Myocyte (in vitro differentiated cells): ENCODE data around the gene METTL15. TPM values are rescaled to one million over a fixed set of nuclear protein-coding genes. Genes with fewer than 3 reads are reported as not detected.
"Not testable (repeated sequence)": the region's sequence is repeated elsewhere in the genome, so short reads cannot be mapped to it uniquely, and the experiment has no call there.

Experiments
- DNase-seq: peaks from one replicate; pipeline ENCODE4 v3.0.0-alpha.2; 2012; ENCODE audit warnings: low read depth
- total RNA-seq: library from RNA; depleted of rRNA; stranded (reverse); fragments of >200 nt; gene quantifications from 2 replicates; pipeline ENCODE4 v1.2.3, GENCODE V29; 2014

METTL15 gene
- total RNA-seq, 1 donor from 2014 or later: 20.6 TPM

DNA sequence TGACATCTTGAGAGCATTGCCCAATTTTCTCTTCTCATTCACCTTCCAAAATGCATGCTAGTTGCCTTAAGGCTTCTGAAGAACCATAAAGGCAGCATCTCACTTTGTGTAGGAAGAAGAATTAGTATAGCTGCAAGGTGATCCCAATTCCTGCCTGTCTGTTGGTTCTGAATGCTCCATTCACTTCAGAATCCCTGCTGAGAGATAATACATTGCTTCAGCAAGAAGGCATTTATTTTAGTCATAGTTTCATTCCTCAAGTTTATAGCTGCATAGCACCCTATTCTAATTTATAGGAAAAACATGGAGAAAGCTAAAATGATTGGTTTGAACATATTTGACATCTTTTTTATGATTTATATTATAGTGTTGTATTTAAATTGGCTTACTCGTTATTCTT, 181.3 kb downstream of the METTL15 start:
- DNase-seq: no peak

GRCh38 chr11:28290995-28291394, 182.8 kb downstream of the METTL15 start:
- DNase-seq: not testable (repeated sequence)

DNA sequence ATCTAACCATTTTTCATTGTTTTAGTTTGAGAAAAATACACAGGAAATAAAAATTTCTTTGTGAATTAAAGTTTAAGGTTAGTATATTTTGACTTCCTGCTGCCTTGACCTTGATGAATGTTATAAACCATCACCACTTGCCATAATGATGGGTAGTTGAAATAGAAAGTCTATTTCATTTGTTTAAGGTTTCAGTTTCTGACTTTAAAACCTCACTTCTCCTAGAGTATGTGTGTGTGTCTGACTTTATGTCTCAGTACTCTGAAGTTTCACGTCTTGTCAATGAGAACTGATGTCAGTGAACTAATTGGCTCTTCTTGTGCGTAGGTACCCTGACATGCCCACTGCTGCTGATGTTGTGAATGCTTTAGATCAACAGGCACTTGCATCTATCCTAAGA, 188.2 kb downstream of the METTL15 start:
- no peak for DNase-seq

GRCh38 chr11:28298209-28298608, 190.0 kb downstream of the METTL15 start:
- no peak for DNase-seq

DNA sequence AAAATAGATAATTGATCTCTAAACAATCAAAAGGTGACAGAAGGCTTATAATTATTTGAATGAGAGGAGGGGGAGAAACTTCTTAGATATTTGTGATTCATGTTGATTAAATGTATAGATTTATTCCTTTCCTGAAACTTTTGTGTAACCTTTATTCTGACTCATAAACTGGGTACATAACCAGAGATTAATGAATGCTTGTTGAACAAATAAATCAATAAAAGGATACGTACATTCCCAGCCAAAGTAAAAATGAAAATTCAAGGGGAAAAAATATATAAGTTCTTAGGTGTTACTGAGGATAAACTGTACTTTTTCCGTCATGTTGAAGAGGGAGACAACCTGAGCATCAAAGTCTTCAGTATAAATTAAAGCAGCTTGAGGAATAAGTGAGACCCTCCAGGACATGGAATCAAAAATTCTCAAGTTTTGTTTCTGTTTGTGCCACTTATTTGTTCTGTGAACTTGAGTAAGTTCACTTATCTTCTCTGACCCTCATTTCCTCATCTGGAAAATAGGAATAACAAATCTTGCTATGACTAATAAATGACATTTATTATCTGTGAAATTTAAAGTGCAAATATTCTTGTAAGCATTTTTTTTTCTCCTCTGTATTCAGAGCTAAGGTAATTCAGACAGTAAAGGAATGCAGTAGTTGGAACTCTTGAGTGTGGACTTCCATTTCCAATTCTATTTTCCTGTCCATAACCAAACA, 195.4 kb downstream of the METTL15 start:
- DNase-seq: no peak

DNA sequence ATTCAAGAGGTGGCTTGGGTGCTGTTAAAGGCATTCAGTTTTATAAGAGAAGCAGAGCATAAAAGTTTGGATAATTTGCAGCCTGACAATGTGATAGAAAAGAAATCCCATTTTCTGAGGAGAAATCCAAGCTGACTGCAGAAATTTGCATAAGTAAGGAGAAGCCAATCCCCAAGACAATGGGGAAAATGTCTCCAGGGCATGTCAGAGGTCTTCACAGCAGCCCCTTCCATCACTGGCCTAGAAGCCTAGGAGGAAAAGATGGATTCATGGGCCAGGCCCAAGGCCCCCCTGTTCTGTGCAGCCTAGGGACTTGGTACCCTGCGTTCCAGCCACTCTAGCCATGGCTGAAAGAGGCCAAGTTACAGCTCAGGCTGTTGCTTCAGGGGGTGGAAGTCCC, 207.3 kb downstream of the METTL15 start:
- no peak for DNase-seq

GRCh38 chr11:28318871-28319270, 210.7 kb downstream of the METTL15 start:
- peak; percentile 31 for DNase-seq

DNA sequence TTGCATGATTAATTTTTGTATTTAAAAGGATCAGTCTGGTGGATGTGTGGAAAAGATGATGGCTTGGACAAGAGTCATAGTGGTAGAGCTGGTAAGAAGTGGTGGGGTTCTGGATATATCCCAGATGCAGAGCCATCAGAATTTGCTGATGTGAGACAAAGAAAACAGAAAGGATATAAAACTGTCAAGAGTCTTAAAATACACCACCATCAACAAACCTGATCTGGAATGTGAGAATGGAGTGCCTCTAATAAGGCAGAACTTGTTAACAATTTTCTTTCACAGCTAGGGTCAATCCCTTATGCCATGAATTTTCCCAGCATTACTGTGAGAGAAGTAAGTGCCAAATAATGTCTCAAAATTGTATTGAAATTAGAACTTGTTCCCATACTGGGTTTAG, 215.4 kb downstream of the METTL15 start:
- no peak for DNase-seq

GRCh38 chr11:28332393-28332792, 224.2 kb downstream of the METTL15 start:
- not testable (repeated sequence) for DNase-seq

DNA sequence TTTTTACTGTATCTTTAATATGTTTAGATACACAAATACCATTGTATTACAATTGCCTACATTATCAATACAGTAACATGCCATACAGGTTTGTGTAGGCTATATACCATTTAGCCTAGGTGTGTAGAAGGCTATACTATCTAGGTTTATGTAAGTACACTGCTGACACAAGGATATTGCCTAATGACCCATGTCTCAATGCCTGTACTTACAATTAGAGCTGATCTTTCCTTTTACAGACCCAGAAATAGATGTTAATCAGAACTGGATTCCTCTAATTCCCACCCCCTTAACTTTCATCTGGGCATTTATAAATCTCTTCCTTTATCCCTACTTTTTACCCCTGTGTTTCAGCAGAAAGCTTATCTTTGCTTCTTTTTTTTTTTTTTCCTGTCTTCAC, 229.5 kb downstream of the METTL15 start:
- no peak for DNase-seq

GRCh38 chr11:28338371-28338770, 230.2 kb downstream of the METTL15 start:
- no peak for DNase-seq

GRCh38 chr11:28339488-28339887, 231.3 kb downstream of the METTL15 start:
- no peak for DNase-seq

GRCh38 chr11:28342716-28343115, 234.5 kb downstream of the METTL15 start:
- DNase-seq: no peak

DNA sequence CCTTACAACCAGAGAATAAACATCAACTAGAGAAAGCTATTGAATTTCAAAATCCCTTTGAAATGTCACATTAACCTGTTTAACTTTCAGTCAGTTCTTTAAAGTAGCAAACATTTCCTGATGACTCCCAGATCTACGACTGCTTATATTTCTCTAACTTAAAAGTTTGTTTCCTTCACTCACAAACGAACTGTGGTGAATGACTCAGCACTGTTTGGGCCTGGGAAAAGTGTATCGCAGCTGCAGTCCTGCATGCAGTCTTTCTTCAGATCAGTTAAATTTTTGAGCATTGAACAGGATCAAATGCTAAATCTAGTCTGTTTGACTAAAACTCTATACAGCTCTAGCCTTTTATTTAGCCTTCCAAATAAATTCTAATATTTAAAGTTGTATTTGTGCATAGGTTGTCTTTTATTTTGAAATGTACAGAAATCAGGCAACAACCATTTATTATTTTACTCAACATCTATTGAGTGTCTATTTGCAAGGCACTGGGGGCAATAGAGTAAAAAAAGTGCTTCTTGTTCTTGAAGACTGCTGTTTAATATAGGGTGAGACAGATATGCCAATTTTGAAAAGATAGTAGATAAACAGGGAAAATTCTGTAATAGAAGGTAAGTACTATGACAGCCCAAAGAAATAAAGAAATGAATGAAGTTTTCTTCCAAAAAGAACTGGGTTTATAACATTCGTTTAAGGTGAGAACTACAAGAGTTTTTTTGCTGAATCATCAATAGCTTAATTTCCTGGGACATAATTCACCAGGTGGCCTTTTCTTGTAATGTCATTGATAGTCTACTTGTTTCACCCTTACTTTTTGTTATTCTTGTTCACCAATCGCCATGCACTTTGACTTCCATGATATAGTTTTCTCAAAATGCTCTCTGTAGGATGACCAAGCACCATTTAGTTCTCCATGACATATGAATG, 235.4 kb downstream of the METTL15 start:
- peak; percentile 78 for DNase-seq

DNA sequence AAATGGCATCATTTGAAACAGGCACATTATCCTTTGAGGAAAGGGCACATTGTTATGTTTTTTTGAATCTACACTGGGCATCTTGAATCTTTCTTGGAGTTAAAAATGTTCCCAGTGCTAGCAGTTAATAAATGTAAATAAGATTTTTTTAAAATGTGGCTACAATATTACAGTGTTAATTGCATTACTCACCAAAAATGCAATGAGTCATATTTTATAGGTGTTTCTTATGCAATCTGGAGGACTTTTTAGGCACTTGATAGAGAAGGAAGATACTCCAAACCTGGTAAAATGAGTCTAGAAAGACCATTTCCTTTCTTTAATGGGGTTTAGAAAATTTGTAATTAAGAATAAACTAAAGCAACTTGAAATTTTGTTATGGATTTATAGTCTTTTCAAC, 238.0 kb downstream of the METTL15 start:
- DNase-seq: no peak

GRCh38 chr11:28346721-28347120, 238.5 kb downstream of the METTL15 start:
- peak; percentile 80 for DNase-seq

DNA sequence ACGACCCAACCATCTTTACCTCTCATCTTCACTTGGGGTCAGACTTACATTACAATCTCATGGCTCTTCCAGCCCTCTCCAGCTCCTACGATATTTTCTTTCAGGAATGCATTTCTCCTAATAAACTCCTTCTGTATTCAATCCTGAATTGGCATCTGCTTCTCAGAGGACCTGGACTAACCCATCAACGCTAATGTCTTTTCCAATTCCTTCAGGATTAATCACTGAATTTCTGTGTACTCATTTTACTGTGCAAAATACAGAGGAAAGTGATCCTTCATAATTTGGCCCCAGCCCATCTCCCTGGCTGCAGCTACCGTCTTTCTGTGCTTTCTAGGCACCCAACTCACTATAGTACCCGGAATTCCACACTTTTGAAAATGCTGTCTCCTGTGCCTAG, 239.2 kb downstream of the METTL15 start:
- DNase-seq: peak; percentile 22

GRCh38 chr11:28350216-28350615, 242.0 kb downstream of the METTL15 start:
- DNase-seq: no peak

GRCh38 chr11:28353991-28354390, 245.8 kb downstream of the METTL15 start:
- no peak for DNase-seq

- DNase-seq: peak; percentile 60
These were observed 258.6 kb downstream of the METTL15 start for GRCh38 chr11:28366549-28367346.

GRCh38 chr11:28378095-28378494, 269.9 kb downstream of the METTL15 start:
- DNase-seq: not testable (repeated sequence)
